CD4-positive, alpha-beta T cell treated with Interleukin-17A for 4 hours (primary cell): Measurements from ENCODE around the gene PLEKHG1.

ENCODE experiments used
- DNase-seq: peaks from one replicate; pipeline ENCODE4 v3.0.0-alpha.2; 2020; ENCODE audit warnings: mixed read lengths

The PLEKHG1 gene

DNA sequence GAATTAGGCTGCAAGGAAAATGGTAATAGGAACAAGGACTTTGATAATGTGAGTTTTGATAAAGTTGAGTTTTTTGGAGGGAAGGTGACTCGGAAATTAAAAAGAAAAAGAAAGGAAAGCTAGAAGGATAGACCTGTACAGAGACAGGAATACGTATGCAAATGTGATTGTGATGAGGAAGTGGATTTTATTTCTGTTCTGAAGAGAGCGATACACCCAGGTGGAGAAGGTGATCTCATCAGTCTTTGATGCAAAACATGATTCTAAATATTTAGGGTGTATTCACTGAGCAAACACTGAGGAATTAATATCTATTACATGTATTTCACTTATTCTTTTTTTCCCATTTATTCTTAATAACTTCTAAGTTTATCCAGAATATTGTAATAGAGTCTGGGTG lies 9.2 kb upstream of the PLEKHG1 start:
- DNase-seq, result no peak

DNA sequence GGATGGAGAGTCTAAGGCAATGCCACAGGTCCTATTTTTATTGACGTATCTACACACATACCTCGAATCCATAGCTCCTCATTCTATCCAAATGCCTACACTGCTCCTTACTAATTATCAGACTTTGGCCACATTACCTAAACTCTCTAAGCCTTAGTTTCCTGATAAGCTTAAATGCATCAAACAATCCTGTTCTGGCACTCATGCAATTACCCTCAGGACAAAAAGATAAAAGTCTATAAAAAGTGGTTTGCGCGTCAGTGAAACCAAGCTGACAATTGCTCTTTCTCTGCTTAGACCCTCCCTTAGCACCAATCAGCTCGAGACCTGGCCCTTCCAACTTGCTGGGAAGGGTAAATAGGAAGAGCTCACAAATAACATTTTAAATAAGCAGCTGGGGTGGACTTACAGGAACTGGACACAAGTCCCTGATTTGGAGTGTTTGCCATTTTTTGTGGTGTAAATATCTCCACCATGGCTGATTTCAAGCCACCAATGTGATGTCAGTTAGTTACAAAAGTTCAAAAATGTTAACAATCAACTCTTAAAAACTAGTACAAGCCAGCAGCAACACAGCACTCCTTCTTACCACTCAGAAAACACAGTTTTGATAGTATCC lies 7.2 kb upstream of the PLEKHG1 start:
- no peak for DNase-seq

DNA sequence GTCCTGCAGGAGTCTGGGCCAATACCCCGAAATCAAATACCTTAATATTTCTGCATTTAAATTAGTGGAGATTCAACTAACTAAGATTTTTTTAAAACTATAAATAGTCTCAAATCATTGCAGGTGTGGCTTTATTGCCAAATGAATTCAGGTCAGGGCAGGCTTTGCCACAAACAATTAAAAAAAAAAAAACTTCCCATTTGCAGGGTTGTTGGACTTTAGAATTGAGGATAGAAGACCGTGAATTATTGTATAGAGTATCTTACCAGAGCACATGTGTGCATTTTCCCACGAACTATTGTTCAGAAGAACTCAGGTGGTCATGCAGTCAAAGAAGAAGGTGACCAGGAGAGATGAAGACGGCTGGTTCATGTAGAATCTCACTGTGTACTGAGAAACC lies 6.6 kb upstream of the PLEKHG1 start:
- DNase-seq, result no peak

DNA sequence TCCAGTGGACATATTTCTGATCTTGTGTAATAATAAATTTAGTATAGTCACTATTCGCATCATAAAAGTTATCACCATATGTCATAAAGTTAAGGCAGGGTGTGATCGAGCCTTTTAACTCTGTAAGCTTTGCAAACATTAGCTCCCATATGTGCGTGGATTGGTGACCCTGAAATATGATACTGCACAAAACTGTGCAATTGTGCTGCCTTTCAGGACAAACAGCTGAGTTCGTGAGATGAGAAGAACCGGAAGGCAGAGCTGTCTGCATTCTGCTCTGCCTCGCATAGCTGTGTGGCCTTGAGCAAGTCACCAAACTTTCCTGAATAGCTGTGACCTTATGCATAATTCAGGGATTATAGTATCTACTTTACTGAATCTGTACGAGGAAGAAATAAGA lies 3.2 kb upstream of the PLEKHG1 start:
- no peak for DNase-seq

DNA sequence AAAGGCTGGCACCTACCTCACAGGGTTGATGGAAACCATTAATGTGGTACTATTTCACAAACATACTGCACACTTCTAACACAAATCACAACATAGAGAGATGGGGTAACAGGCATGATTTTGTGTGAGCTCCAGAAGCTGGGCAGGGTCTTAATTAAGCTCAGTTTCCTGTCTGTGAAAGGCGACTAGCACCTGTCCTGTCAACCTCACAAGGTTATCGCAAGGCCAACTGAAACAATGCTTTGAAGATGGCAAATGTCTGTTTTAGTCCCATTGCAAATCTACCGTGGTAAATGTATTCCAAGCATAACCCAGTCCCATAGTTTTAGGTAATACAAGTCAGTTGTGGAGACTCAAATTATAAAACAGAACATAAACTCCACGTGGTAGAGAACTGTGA lies 1.3 kb upstream of the PLEKHG1 start:
- no peak for DNase-seq

DNA sequence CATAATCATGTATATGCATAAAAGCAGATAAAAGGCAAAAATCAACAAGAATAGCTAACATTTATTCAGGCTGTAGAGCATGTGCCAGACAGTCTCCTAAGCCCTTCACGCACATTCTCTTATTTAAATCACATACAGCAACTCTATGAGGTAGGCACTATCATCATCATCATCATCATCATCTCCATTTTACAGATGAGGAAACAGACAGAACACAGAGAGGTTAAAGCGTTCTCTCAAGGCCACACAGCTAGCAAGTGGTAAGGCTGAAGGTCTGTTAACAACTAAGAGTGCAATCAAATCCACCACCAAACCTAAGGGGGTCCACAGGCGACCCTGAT lies 857 bp upstream of the PLEKHG1 start:
- no peak for DNase-seq

DNA sequence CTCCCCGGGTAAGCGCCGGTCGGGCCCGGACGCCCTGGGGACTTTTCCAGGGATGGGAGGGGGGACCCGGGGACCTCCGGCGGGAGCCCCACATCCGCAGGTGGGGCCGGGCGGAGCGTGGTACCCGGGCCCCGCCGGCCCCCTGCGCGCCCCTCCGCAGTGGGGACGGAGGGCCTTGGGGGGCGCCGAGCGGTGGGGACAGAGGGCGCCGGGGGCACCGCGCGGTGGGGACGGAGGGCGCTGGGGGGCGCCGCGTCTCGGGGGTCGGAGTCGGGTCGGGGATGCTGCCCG lies 270 bp downstream of the PLEKHG1 start:
- DNase-seq, result no peak

DNA sequence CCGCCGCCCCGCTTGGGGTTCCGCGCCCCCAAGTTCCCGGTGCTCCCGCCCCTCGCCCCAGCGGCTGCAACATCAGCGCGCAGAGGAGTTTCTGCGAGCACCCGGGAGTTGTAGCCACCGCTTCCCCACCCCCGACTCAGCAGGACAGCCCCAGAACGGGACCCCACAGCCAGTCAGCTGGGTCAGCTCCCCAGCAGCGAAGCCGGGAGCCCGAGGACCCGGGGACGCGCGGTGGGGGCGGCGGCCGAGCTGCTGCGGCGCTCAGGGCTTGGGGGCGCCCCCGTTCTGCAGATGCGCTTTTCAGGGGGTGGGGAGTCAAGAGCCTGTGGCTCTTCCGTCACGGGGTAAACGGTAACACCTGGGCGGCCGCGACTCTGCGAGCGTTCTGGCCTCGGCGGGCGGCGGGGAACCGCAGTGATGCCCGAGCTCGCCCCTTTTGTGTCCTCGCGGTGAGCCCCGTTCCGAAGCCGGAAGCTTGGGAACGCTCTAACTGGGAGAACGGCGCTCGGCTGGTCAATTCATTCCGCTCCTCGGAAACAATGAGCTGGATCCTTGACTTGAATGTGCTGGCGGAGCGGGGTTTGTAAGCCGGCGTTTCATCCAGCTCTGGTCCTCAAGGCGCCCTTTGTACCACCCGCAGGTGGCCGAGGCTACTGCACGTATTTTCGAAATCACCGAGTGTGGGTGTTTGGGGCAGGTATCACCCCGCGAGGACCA lies 774 bp downstream of the PLEKHG1 start:
- DNase-seq, result peak; percentile 48

DNA sequence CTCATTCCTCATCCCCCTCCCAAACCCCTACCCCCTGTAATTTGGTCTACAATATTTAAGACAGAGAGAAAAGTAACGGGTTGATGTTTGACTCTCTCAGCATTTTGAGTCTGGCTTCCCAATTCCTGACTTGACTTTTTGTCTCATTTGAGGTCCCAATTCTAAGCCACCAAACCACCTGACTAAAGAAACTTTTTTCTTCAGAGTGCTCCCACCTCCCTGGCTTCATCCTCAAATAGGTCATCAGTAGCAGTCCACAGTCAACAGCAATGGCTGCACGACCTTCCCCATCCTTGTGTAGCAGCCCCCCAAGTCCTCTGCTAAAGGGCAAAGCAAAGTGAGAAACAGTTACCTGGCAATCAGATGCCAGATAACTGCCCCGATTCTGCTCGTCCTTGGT lies 1.8 kb downstream of the PLEKHG1 start:
- no peak for DNase-seq

DNA sequence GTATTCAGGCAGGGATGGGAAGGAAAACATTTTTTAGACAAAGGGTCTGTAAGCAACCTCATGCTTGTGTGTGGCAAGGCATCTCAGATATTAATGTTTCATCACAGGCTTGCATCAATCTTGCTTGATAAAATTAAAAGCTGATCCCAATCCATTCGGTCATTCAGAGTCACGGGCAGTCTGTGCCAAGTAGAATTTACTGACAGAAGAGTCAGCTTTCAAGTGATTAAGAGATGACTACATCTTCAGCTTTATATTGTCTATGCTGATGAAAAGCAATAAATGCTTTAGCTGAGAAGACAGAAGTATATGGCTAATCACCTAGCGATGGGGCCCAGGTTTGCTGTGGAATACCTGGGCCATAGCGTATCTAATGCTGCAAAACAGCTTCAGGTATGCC lies 3.5 kb downstream of the PLEKHG1 start:
- DNase-seq, result no peak

DNA sequence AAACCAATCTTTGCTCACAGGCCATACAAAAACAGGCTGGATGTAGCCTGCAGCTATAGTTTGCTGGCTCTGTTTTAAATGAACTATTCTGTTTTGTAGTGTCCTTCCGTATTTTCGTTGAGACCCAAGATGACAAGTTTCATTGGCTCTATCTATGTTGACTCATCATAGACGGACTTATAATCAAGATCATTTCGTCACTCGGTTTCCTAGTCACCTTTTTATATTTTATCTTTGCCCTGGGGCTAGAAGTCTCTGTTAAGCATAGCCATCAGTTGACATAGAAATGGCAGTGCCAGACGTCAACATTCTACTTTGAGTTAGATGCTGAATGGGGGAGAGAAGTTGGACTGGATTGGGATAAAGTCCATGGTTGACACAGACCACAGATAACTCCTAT lies 4.8 kb downstream of the PLEKHG1 start:
- no peak for DNase-seq

DNA sequence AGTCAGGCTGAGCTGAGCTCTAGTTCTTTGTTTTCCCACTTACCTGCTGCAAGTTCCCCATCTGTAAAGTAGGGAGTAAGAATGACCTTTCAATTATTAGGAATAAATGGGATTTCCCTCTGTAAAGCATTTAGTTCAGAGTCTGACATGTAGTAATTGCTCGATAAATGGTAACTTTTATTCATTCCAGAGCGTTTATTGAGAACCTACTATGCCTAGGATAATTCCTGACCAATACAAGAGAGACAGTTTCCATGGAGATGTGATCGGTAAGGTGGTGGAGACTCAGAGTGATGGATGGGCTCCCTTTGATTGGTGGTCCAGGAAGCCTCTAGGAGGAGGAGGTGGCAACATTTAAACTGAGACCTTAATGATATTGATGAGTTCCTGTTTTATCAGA lies 5.6 kb downstream of the PLEKHG1 start:
- no peak for DNase-seq

DNA sequence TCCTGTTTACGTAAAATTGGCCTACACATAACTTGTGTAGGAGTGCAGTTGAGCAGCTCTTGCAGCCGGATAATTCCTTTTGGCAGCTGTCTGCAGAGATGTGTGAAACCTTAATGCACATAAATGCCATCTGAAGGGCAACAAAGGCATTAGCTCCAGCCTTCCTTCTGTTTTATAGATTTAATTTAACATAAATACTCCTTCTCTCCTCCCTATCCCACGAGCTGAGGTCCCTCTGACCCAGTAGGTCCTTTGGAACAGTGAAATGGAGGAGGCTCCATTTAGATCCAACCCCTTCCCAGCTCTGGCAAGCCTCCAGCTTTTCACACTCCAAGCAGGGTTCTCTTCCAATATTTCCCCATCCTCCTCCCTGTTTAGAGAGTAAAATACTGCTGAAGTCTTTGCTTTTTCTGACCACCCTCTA lies 6.5 kb downstream of the PLEKHG1 start:
- DNase-seq, result no peak

DNA sequence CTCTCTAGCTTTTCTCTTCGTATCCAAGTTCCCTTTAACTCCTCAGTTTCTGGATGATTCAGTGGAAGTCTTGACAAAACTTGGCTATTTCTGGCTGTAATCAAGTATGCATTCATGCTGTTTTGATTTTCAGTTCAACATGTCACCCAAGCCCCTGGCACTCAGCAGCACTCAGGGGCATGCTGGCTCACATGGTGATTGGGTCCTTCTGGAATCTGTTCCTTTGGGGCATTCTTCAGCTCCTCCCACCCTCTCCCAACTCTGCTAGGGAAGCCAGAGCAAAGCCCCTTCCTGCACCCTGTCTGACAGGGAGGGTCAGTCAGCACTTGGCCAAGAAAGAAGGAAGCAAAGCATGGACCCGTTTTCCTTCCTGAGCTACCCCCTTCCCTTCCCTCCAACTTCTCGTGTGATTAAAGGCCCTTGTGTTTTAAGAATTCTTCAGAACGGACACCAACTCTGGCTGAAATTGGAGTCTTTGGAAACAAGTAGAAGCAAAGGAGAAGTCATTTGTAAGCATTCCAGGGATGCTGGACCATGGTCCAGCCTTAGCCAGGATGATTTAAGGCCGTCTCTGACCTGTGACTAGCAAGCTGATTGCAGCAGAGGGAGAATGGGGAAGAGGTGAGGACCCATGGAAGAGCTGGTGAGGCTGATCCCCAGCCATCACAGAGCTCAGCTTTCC lies 7.1 kb downstream of the PLEKHG1 start:
- DNase-seq, result no peak

DNA sequence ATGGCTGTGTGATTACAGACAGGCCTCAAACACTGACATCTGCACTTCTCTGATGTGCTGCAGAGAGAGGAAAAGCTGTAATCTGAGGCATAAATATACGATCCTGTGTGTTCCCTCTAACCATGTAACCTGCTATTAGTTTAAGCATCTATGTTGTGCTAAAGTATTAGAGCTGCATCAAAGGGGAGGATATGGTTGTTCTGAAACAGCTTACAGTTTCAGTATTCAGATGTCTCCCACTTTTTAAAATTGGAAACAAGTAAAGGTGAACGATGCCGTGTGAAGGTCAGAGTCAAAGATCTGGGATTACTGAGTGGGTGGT lies 7.6 kb downstream of the PLEKHG1 start:
- DNase-seq, result no peak

DNA sequence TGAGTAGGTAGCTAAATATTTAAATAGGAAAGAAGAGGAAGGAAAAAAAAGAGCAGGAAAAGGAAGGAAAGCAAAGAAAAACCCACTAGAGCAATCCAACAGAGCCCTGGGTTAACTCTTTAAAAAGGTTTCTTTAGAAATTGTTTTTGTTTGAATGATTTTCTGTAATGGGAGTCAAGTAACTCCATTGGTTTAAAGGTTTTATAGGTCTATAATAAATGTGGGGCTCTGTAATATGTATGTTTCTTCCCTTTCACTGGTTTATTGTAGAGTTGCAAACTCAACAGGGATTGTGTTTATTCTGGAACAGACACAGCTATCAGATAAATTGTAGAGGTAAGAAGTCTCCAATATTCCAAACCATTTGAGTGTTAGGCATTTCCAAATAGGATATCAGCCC lies 10.9 kb downstream of the PLEKHG1 start:
- DNase-seq, result no peak

DNA sequence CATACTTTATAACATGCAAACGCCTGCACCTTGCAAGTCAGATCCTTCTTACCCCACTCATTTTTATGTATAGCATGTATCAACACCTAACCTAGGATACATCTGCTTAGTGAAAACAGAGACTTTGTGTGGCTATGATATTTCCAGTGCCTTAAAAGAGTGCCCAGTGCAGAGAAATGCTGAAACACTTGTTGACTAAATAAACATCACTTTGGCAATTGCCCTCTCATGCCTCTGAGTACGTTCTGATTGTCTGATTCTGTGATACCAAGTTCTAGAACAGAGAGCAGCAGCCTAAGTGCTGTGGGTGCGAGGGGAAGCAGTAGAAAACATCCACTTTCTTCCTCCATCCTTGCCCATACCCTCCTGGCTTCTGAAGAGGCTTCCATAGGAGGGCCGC lies 13.6 kb downstream of the PLEKHG1 start:
- no peak for DNase-seq

DNA sequence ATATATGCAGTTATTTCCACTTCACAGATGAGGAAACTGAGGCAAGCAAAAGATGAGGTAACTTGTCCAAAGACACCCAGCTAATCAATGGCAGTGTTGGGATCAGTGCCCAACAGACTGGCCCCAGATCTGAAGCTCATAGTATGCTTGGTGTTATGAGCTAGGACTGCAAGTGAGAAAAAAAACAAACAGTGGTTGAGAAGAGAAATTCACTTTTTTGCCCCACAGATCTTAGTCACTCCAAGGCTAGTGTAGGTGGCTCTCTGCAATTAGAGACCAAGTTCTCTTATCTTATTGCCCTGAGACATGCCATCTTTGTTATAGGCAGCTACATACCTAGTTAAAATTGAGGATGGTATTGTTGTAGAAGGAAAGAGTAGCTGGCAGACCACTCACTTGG lies 16.3 kb downstream of the PLEKHG1 start:
- no peak for DNase-seq

DNA sequence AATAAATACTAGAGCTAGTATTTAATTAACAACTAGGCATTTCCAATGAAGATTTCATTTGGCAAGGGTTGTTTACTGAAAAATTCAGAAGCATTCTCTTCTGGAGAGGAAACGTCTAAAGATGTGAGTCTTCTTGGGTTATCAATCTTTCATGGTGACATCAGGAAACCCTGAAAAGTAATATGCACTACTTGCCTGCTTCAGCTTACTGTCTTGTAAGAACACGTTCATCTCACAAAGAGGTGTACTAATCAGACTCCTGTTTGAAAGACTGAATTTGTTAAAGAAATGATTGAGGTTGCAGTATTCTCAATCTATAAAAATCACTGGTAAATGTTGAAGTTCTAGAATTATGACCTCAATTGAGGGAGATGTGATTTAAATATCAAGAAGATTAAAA lies 16.9 kb downstream of the PLEKHG1 start:
- no peak for DNase-seq

DNA sequence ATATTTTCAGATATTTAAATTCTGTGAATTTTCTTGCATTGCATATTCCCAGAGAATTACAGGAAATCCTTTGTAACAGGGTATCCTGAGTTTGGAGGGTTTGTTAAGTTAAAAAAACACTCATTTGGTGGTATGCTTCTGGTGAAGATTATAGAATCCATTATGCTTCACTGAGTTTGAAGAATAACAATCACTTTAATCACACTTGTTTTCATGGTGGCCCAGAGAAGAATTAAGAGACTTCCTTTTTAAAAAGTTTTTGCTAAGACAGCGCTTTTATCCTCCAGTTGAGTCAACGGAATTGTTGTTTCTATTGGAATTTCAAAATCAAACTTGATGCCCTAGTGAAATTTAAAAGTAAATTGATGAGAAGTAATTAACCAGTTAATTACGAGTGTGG lies 17.4 kb downstream of the PLEKHG1 start:
- no peak for DNase-seq

DNA sequence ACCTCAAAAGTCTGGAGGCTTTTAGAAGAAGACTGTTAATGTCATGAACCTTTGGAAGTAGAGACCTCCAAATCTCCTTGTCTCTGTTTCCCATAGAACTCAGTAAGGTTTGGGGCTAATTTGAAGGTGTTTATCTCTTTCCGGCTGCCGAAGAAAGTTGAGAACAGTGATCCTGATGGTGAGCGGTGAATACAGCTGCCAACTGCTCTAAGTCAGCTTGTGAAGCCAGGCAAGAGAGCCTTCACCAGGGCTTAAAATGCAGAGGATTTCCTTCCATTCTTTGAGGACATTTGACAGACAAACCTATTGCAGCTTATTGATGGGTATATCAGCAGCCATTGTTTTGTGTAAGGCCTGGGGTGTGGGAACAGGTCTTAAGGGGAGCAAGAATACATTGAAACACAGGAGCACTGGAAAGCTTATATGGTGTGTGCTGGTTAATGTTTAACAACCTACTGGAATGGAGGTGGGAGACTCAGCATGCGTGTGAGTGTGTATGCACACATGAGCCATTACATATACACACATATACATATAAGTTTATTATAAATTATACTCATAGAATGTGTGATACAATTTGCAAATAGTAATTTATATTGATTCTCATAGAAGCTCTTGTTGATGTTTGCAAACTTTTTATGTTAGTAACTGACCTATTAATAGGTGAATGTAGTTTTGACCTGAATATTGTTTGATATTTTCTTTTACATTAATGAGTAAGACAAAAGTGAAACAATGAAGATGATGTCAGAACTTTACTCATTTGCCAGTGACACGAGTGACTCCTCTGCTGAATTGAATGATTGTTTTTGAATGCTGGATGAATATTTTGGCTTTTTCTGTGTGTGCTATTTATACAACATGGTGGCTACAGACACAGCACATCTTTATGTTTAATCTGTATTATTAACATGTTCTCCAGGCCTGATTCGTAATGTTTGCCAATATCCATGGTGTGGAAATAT lies 18.1 kb downstream of the PLEKHG1 start:
- DNase-seq, result no peak

DNA sequence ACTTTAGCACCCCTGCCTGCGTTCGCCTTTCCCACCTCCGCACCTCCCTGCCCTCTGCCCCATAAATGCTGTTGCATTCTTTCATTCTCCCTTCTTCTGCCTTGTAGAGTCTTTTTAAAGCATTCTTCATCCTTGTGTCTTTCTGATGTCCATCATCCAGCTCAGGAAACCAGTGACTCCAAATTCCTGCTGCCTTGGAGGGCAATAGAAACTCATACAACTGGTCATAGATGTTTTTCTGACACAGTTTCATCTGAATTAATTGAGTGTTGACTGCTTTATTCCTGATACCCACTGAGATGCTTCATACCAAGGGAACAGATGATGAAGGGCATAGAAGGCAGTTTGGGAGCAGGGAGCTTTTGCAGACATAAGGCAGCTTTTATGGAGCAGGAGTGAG lies 19.6 kb downstream of the PLEKHG1 start:
- no peak for DNase-seq

DNA sequence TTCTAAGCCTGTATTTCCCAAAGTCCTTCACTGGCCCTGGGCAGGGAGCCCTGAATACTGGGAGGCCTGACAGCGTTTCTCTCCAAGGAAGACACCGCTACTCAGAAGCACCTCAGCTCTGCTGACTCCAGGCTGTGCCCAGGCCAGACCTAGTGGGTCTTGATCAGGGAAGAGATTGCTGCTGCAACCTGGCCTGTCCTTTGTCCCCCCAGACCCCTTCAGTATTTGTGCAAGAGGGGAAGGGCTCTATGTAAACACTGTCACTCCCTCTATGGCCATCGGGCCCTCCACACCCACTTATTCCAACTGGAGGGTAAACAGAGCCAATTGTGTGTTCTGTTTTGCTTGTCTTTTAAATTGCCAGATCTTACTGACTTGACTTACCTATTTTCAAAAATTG lies 20.6 kb downstream of the PLEKHG1 start:
- DNase-seq, result no peak

DNA sequence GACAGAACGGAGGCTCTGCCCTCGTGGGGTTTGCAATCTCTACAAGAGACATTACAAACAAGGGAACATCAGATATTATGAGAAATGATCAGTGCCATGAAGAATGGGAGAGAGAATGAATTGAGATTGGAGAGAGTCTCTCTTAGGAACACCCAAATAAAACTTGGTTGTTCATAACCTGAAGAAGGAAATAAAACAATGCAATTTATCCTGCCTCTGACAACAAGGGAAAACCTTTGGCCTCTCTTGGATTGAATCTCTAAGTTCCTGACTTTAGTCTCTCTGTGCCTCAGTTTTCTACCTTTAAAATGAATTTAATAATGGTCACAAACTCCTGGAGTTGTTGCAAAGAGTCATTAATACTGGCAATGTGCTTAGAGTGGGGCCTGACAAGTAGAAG lies 21.1 kb downstream of the PLEKHG1 start:
- no peak for DNase-seq
